Measurements from ENCODE around the gene MLF2. TPM values are rescaled to one million over a fixed set of nuclear protein-coding genes. Genes with fewer than 3 reads are reported as not detected.

MLF2 gene
- polyA plus RNA-seq, 1 donor from 2014 or later = 134 TPM

DNA sequence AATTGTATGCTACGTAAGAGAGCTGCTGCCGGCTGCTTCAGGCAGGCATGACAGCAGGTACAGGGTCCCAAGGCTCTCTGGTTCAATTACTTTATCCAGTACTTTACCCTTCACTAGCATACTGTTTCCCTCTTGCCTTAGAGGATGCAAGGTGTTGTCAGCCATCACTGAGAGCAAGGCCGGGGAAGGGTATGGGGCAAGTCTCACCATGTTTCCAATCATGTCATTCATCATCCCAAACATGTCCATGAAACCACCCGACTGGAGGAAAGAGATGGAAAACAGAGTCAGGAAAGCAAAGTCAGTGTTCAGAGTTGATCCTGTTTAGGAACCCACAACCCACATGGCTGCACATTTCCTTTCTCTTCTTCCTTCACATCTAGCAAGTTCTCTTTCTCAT is 2.4 kb downstream of the MLF2 start:
- Histone ChIP-seq H2AFZ (ENCODE audit: low read depth, low read length) (no peak overlapping the region), H3K9ac (ENCODE audit: low read length) (no peak overlapping the region), H3K4me2 (ENCODE audit: low read length) (no peak overlapping the region), H3K4me3 (ENCODE audit: low read length) (no peak overlapping the region), H3K36me3 (ENCODE audit: insufficient read depth, low read length) (peaks cover 7% of the 10 kb centered on the region), H3K9me3 (ENCODE audit: low read length) (no peaks in the 10 kb centered on the region), H3F3A (ENCODE audit: insufficient read depth, low read length, poor library complexity, severe bottlenecking) (no peaks in the 10 kb centered on the region), H3K9me2 (ENCODE audit: insufficient read depth, low read length) (no peaks in the 10 kb centered on the region), H3K27me3 (ENCODE audit: insufficient read depth, low read depth, low read length) (no peaks in the 10 kb centered on the region), H3K79me2 (replicated peaks; ENCODE audit: insufficient read depth, low read length) (peaks cover 20% of the 10 kb centered on the region), H3K27ac (ENCODE audit: low read length) (no peak overlapping the region), H4K20me1 (ENCODE audit: insufficient read depth) (no peaks in the 10 kb centered on the region)
- TF ChIP-seq TAF1 (IDR thresholded peaks at IDR 0.05; ENCODE audit: low read depth) (no peak), REST (IDR thresholded peaks at IDR 0.05; ENCODE audit: borderline replicate concordance) (no peak), RAD21 (conservative IDR thresholded peaks at IDR 0.05) (no peak), MXI1 (conservative IDR thresholded peaks at IDR 0.05; ENCODE audit: poor library complexity, severe bottlenecking) (no peak), SMC3 (conservative IDR thresholded peaks at IDR 0.05; ENCODE audit: poor library complexity) (no peak), POLR2AphosphoS5 (IDR thresholded peaks at IDR 0.05) (no peak), EZH2 (IDR thresholded peaks at IDR 0.05; ENCODE audit: borderline replicate concordance, insufficient read depth, low read length, poor library complexity, severe bottlenecking) (no peak), EP300 (conservative IDR thresholded peaks at IDR 0.05; ENCODE audit: poor library complexity, severe bottlenecking) (no peak)
- TF ChIP-seq, protein P1, sequence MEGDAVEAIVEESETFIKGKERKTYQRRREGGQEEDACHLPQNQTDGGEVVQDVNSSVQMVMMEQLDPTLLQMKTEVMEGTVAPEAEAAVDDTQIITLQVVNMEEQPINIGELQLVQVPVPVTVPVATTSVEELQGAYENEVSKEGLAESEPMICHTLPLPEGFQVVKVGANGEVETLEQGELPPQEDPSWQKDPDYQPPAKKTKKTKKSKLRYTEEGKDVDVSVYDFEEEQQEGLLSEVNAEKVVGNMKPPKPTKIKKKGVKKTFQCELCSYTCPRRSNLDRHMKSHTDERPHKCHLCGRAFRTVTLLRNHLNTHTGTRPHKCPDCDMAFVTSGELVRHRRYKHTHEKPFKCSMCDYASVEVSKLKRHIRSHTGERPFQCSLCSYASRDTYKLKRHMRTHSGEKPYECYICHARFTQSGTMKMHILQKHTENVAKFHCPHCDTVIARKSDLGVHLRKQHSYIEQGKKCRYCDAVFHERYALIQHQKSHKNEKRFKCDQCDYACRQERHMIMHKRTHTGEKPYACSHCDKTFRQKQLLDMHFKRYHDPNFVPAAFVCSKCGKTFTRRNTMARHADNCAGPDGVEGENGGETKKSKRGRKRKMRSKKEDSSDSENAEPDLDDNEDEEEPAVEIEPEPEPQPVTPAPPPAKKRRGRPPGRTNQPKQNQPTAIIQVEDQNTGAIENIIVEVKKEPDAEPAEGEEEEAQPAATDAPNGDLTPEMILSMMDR (IDR thresholded peaks at IDR 0.05; ENCODE audit: poor library complexity, severe bottlenecking) = no peak

DNA sequence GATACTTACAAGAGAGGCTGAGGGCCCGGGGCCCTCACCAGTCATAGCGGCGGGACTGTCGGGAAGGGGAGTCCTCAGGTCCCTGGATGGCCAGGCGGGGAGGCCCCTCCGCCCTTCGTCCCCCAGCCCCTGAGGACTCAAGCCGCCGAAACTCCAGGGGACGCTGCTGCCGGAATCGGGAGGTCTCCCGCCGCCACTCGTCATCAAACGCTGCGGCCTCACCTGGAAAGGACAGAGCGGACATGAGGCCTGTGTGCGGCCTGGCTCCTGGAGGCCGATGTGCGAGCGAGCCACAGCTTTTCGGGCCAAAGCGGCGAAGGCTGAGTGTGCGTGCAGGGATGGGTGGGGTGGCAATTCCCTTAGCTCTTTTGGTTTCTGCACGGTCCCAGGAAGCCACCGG is 4.2 kb downstream of the MLF2 start:
- H3K27ac ChIP-seq (ENCODE audit: low read length) = no peak overlapping the region
- TF ChIP-seq, protein P1 (IDR thresholded peaks at IDR 0.05; ENCODE audit: poor library complexity, severe bottlenecking) = no peak
- no peak for TF ChIP-seq EP300 (conservative IDR thresholded peaks at IDR 0.05; ENCODE audit: poor library complexity, severe bottlenecking)
- no peak for TF ChIP-seq REST (IDR thresholded peaks at IDR 0.05; ENCODE audit: borderline replicate concordance)
- TF ChIP-seq RAD21 (conservative IDR thresholded peaks at IDR 0.05) = no peak
- TF ChIP-seq EZH2 (IDR thresholded peaks at IDR 0.05; ENCODE audit: borderline replicate concordance, insufficient read depth, low read length, poor library complexity, severe bottlenecking) = no peak
- no peak for TF ChIP-seq MXI1 (conservative IDR thresholded peaks at IDR 0.05; ENCODE audit: poor library complexity, severe bottlenecking)
- no peak for TF ChIP-seq POLR2AphosphoS5 (IDR thresholded peaks at IDR 0.05)
- TF ChIP-seq TAF1 (IDR thresholded peaks at IDR 0.05; ENCODE audit: low read depth) = no peak
- TF ChIP-seq SMC3 (conservative IDR thresholded peaks at IDR 0.05; ENCODE audit: poor library complexity) = no peak
- H3K27me3 ChIP-seq (ENCODE audit: insufficient read depth, low read depth, low read length) = no peaks in the 10 kb centered on the region
- no peaks in the 10 kb centered on the region for H4K20me1 ChIP-seq (ENCODE audit: insufficient read depth)
- H3K79me2 ChIP-seq (replicated peaks; ENCODE audit: insufficient read depth, low read length) = peaks cover 20% of the 10 kb centered on the region
- no peaks in the 10 kb centered on the region for H3K9me2 ChIP-seq (ENCODE audit: insufficient read depth, low read length)
- no peak overlapping the region for H2AFZ ChIP-seq (ENCODE audit: low read depth, low read length)
- H3K4me2 ChIP-seq (ENCODE audit: low read length) = no peak overlapping the region
- H3K9me3 ChIP-seq (ENCODE audit: low read length) = no peaks in the 10 kb centered on the region
- no peak overlapping the region for H3K9ac ChIP-seq (ENCODE audit: low read length)
- H3K4me3 ChIP-seq (ENCODE audit: low read length) = no peak overlapping the region
- peaks cover 7% of the 10 kb centered on the region for H3K36me3 ChIP-seq (ENCODE audit: insufficient read depth, low read length)
- H3F3A ChIP-seq (ENCODE audit: insufficient read depth, low read length, poor library complexity, severe bottlenecking) = no peaks in the 10 kb centered on the region
